ENCODE measurements around the gene SLC37A1.
"Not testable (repeated sequence)": the region's sequence is repeated elsewhere in the genome, so short reads cannot be mapped to it uniquely, and the experiment has no call there.

Gene SLC37A1

DNA sequence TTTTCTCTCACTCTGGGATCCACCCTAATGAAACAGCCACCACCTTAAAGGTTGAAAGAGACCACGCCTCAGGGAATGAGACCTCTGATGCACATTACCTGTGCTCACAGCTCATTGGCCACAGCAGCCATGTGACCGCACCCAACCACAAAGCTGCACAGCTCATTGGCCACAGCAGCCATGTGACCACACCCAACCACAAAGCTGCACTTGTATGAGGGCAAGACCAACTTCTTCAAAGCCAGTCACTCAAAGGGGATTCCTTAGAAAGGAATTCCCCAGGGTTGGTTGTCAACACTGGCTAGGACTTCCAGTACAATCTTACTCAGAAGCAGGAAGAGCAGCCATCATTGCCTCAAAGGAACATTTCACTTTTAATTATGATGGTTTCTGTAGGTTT, 96.2 kb downstream of the SLC37A1 start:
- TF ChIP-seq, protein P1, sequence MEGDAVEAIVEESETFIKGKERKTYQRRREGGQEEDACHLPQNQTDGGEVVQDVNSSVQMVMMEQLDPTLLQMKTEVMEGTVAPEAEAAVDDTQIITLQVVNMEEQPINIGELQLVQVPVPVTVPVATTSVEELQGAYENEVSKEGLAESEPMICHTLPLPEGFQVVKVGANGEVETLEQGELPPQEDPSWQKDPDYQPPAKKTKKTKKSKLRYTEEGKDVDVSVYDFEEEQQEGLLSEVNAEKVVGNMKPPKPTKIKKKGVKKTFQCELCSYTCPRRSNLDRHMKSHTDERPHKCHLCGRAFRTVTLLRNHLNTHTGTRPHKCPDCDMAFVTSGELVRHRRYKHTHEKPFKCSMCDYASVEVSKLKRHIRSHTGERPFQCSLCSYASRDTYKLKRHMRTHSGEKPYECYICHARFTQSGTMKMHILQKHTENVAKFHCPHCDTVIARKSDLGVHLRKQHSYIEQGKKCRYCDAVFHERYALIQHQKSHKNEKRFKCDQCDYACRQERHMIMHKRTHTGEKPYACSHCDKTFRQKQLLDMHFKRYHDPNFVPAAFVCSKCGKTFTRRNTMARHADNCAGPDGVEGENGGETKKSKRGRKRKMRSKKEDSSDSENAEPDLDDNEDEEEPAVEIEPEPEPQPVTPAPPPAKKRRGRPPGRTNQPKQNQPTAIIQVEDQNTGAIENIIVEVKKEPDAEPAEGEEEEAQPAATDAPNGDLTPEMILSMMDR (IDR thresholded peaks at IDR 0.05; ENCODE audit: low read depth, low read length, missing control alignments): no peak
- H3K36me3 ChIP-seq (replicated peaks): no peaks in the 10 kb centered on the region
- no peaks in the 10 kb centered on the region for H3K27me3 ChIP-seq (replicated peaks)
- no peak overlapping the region for H3K4me3 ChIP-seq (ENCODE audit: low read depth, low read length)
- no peak overlapping the region for H3K27ac ChIP-seq
- in situ Hi-C loops (cut with HindIII; ENCODE audit: low pct_ligation_motif_present, low sequenced_read_pairs): no loop called here
- DNase-seq: no peak

DNA sequence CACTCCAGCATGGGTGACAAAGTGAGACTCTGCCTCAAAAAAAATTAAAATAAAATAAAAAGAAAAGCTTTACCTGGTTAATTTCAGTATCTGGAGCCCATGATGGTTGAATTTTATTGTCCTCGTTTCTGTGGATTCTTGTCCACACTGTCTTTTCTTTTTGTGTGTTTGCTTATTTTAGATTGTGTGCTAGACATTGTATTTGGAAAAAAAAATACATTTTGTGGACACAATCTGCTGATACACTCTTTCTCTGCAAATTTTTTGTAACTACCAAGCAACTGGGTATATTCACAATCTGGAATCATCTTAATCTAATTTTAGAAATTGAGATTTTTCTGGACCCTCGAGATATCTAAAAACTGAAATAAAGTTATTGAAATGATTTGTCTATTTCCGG, 98.2 kb downstream of the SLC37A1 start:
- in situ Hi-C loops (cut with HindIII; ENCODE audit: low pct_ligation_motif_present, low sequenced_read_pairs): no loop called here

GRCh38 chr21:42612390-42612789, 98.7 kb downstream of the SLC37A1 start:
- in situ Hi-C loops (cut with HindIII; ENCODE audit: low pct_ligation_motif_present, low sequenced_read_pairs): no loop called here
- no peak for DNase-seq

More for the DNA sequence above, 98.2 kb downstream of the SLC37A1 start:
- DNase-seq: no peak
- Histone ChIP-seq H3K36me3 (replicated peaks) (no peaks in the 10 kb centered on the region), H3K27ac (no peak overlapping the region), H3K27me3 (replicated peaks) (no peaks in the 10 kb centered on the region), H3K4me3 (ENCODE audit: low read depth, low read length) (no peak overlapping the region)
- TF ChIP-seq, protein P1 (IDR thresholded peaks at IDR 0.05; ENCODE audit: low read depth, low read length, missing control alignments): no peak

DNA sequence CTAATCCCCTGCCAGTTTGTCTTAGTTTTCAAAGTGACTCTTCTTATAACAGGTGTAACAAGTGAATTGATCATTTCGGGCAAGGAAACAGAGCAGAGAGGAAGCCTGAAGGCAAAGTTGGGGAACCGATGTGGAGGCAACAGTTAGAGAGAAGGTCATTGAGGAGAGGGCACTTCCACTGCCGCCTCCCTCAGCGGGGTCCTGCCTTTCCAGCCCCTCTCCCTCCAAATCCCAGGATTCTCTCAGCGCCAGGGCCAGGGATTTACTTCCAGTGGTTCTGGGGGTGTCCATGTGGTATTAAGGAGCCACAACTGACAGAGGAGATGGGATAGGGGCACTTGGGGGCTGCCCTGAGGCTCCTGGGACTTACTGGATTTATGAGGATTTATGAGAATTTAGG, 100.1 kb downstream of the SLC37A1 start:
- H3K36me3 ChIP-seq (replicated peaks): no peaks in the 10 kb centered on the region
- DNase-seq: no peak
- H3K27me3 ChIP-seq (replicated peaks): peaks cover 3% of the 10 kb centered on the region
- TF ChIP-seq, protein P1 (IDR thresholded peaks at IDR 0.05; ENCODE audit: low read depth, low read length, missing control alignments): no peak
- in situ Hi-C loops (cut with HindIII; ENCODE audit: low pct_ligation_motif_present, low sequenced_read_pairs): no loop called here
- no peak overlapping the region for H3K27ac ChIP-seq
- no peak overlapping the region for H3K4me3 ChIP-seq (ENCODE audit: low read depth, low read length)

More at GRCh38 chr21:42612390-42612789, 98.7 kb downstream of the SLC37A1 start:
- TF ChIP-seq, protein P1 (IDR thresholded peaks at IDR 0.05; ENCODE audit: low read depth, low read length, missing control alignments): no peak
- H3K4me3 ChIP-seq (ENCODE audit: low read depth, low read length): no peak overlapping the region
- H3K36me3 ChIP-seq (replicated peaks): no peaks in the 10 kb centered on the region
- H3K27ac ChIP-seq: no peak overlapping the region
- H3K27me3 ChIP-seq (replicated peaks): no peaks in the 10 kb centered on the region

- Histone ChIP-seq H3K27me3 (replicated peaks) (peaks cover 5% of the 10 kb centered on the region), H3K36me3 (replicated peaks) (no peaks in the 10 kb centered on the region), H3K27ac (no peak overlapping the region), H3K4me3 (ENCODE audit: low read depth, low read length) (no peak overlapping the region)
- in situ Hi-C loops (cut with HindIII; ENCODE audit: low pct_ligation_motif_present, low sequenced_read_pairs): no loop called here
- TF ChIP-seq, protein P1 (IDR thresholded peaks at IDR 0.05; ENCODE audit: low read depth, low read length, missing control alignments): no peak
- no peak for DNase-seq
These were observed 100.7 kb downstream of the SLC37A1 start for GRCh38 chr21:42614396-42614795.

GRCh38 chr21:42614811-42615351, 101.2 kb downstream of the SLC37A1 start:
- peaks cover 6% of the 10 kb centered on the region for H3K27me3 ChIP-seq (replicated peaks)
- TF ChIP-seq, protein P1 (IDR thresholded peaks at IDR 0.05; ENCODE audit: low read depth, low read length, missing control alignments): no peak
- no peak for DNase-seq
- H3K4me3 ChIP-seq (ENCODE audit: low read depth, low read length): no peak overlapping the region
- H3K27ac ChIP-seq: no peak overlapping the region
- in situ Hi-C loops (cut with HindIII; ENCODE audit: low pct_ligation_motif_present, low sequenced_read_pairs): no loop called here
- H3K36me3 ChIP-seq (replicated peaks): no peaks in the 10 kb centered on the region

- H3K27me3 ChIP-seq (replicated peaks); DNase-seq; H3K36me3 ChIP-seq (replicated peaks); in situ Hi-C loops (cut with HindIII; ENCODE audit: low pct_ligation_motif_present, low sequenced_read_pairs); H3K27ac ChIP-seq; H3K4me3 ChIP-seq (ENCODE audit: low read depth, low read length): not testable (repeated sequence)
These were observed 101.7 kb downstream of the SLC37A1 start for GRCh38 chr21:42615377-42615776.

Measured in brain microvascular endothelial cell (primary cell).